ENCODE results near the gene LENG8.
"Not testable (repeated sequence)": the region's sequence is repeated elsewhere in the genome, so short reads cannot be mapped to it uniquely, and the experiment has no call there.

The LENG8 gene

GRCh38 chr19:54461613-54462012 lies 12.6 kb downstream of the LENG8 start:
- DNase-seq (ENCODE audit: low spot score) = no peak

GRCh38 chr19:54462047-54462654 lies 13.2 kb downstream of the LENG8 start:
- no peak for DNase-seq (ENCODE audit: low spot score)

GRCh38 chr19:54462655-54463530 lies 13.9 kb downstream of the LENG8 start:
- peak; percentile 63 for DNase-seq (ENCODE audit: low spot score)

GRCh38 chr19:54463531-54464043 lies 14.6 kb downstream of the LENG8 start, which contains the start of gene LENG9:
LENG9 (minus strand) TSS chr19:54463778; CDS start chr19:54463526, 252 bp downstream.
- peak; percentile 91 for DNase-seq (ENCODE audit: low spot score)

- DNase-seq (ENCODE audit: low spot score) = peak; percentile 39
These were observed 15.1 kb downstream of the LENG8 start for GRCh38 chr19:54464044-54464629.

GRCh38 chr19:54464630-54465425 lies 15.8 kb downstream of the LENG8 start:
- DNase-seq (ENCODE audit: low spot score) = peak; percentile 91

GRCh38 chr19:54465426-54466109 lies 16.6 kb downstream of the LENG8 start:
- DNase-seq (ENCODE audit: low spot score) = no peak

GRCh38 chr19:54466110-54466480 lies 17.1 kb downstream of the LENG8 start:
- DNase-seq (ENCODE audit: low spot score) = not testable (repeated sequence)

GRCh38 chr19:54469496-54469934 lies 20.5 kb downstream of the LENG8 start:
- DNase-seq (ENCODE audit: low spot score) = no peak

- no peak for DNase-seq (ENCODE audit: low spot score)
These were observed 21.4 kb downstream of the LENG8 start for GRCh38 chr19:54470276-54470887.

GRCh38 chr19:54470991-54471782 lies 22.2 kb downstream of the LENG8 start:
- DNase-seq (ENCODE audit: low spot score) = peak; percentile 35

- peak; percentile 96 for DNase-seq (ENCODE audit: low spot score)
These were observed 24.3 kb downstream of the LENG8 start, which contains the start of gene CDC42EP5 for GRCh38 chr19:54473071-54473891. CDC42EP5 (minus strand) TSS chr19:54473296; CDS start chr19:54465547, 7,749 bp downstream.

GRCh38 chr19:54473892-54474372 lies 24.9 kb downstream of the LENG8 start:
- DNase-seq (ENCODE audit: low spot score) = no peak

- no peak for DNase-seq (ENCODE audit: low spot score)
These were observed 26.7 kb downstream of the LENG8 start for GRCh38 chr19:54475706-54476105.

GRCh38 chr19:54477650-54478049 lies 28.7 kb downstream of the LENG8 start:
- no peak for DNase-seq (ENCODE audit: low spot score)

- DNase-seq (ENCODE audit: low spot score) = peak; percentile 51
These were observed 29.8 kb downstream of the LENG8 start for GRCh38 chr19:54478677-54479266.

- DNase-seq (ENCODE audit: low spot score) = no peak
These were observed 31.1 kb downstream of the LENG8 start for GRCh38 chr19:54480051-54480450.

- DNase-seq (ENCODE audit: low spot score) = peak; percentile 68
These were observed 32.4 kb downstream of the LENG8 start for GRCh38 chr19:54481326-54481930.
